ENCODE measurements around the gene GAS7. TPM values are rescaled to one million over a fixed set of nuclear protein-coding genes. Genes with fewer than 3 reads are reported as not detected.

GAS7 gene
- total and polyA plus RNA-seq, 9 donors = 7.1 to 48.0 (median 24.2) TPM

- TF ChIP-seq EP300 (IDR thresholded peaks at IDR 0.05) = no peak
- TF ChIP-seq CTCF (IDR thresholded peaks at IDR 0.05) = no peak
- TF ChIP-seq POLR2A (IDR thresholded peaks at IDR 0.05) = no peak
- Histone ChIP-seq H3K27me3 (no peaks in the 10 kb centered on the region), H3K27ac (no peak overlapping the region), H3K4me1 (ENCODE audit: insufficient read depth) (no peaks in the 10 kb centered on the region), H3K9me3 (no peaks in the 10 kb centered on the region), H3K36me3 (no peaks in the 10 kb centered on the region), H3K4me3 (no peak overlapping the region)
- intact Hi-C loops (cut with DNase I) = no loop called here
- no peak for DNase-seq
- WGBS, 3 donors = 76 to 78% (median 78%) methylated on average over 7 of the region's 7 CpGs
Observed at GRCh38 chr17:10029129-10029528, 169.3 kb downstream of the GAS7 start.

GRCh38 chr17:10025976-10026901 lies 172.2 kb downstream of the GAS7 start:
- Histone ChIP-seq H3K36me3 (no peaks in the 10 kb centered on the region), H3K9me3 (no peaks in the 10 kb centered on the region), H3K27ac (no peak overlapping the region), H3K4me1 (ENCODE audit: insufficient read depth) (peaks cover 3% of the 10 kb centered on the region), H3K4me3 (no peak overlapping the region), H3K27me3 (no peaks in the 10 kb centered on the region)
- intact Hi-C loops (cut with DNase I) = no loop called here
- no peak for TF ChIP-seq POLR2A (IDR thresholded peaks at IDR 0.05)
- no peak for TF ChIP-seq EP300 (IDR thresholded peaks at IDR 0.05)
- TF ChIP-seq CTCF (IDR thresholded peaks at IDR 0.05) = no peak
- WGBS, 3 donors = 71 to 78% (median 71%) methylated on average over 21 of the region's 21 CpGs
- no peak for DNase-seq

GRCh38 chr17:10025224-10025623 lies 173.2 kb downstream of the GAS7 start:
- intact Hi-C loops (cut with DNase I) = no loop called here
- TF ChIP-seq POLR2A (IDR thresholded peaks at IDR 0.05) (no peak), EP300 (IDR thresholded peaks at IDR 0.05) (no peak), CTCF (IDR thresholded peaks at IDR 0.05) (no peak)
- no peaks in the 10 kb centered on the region for H3K36me3 ChIP-seq
- no peaks in the 10 kb centered on the region for H3K9me3 ChIP-seq
- no peaks in the 10 kb centered on the region for H3K27me3 ChIP-seq
- 95 to 98% (median 96%) methylated on average over 6 of the region's 6 CpGs for whole genome bisulfite sequencing, 3 donors
- H3K4me3 ChIP-seq = no peak overlapping the region
- H3K4me1 ChIP-seq (ENCODE audit: insufficient read depth) = peaks cover 3% of the 10 kb centered on the region
- H3K27ac ChIP-seq = no peak overlapping the region
- no peak for DNase-seq

GRCh38 chr17:10022416-10022815 lies 176.0 kb downstream of the GAS7 start:
- intact Hi-C loops (cut with DNase I) = no loop called here
- no peaks in the 10 kb centered on the region for H3K36me3 ChIP-seq
- no peaks in the 10 kb centered on the region for H3K9me3 ChIP-seq
- TF ChIP-seq EP300 (IDR thresholded peaks at IDR 0.05) (no peak), POLR2A (IDR thresholded peaks at IDR 0.05) (no peak), CTCF (IDR thresholded peaks at IDR 0.05) (no peak)
- H3K4me1 ChIP-seq (ENCODE audit: insufficient read depth) = peaks cover 3% of the 10 kb centered on the region
- DNase-seq = no peak
- no peak overlapping the region for H3K27ac ChIP-seq
- H3K4me3 ChIP-seq = no peak overlapping the region
- 88 to 93% (median 90%) methylated on average over 13 of the region's 13 CpGs for WGBS, 3 donors
- H3K27me3 ChIP-seq = no peaks in the 10 kb centered on the region
